ENCODE data around the gene CNTFR.

CNTFR gene

GRCh38 chr9:34572092-34572491 is 17.4 kb downstream of the CNTFR start:
- no peak for DNase-seq (ENCODE audit: low read depth)

DNA sequence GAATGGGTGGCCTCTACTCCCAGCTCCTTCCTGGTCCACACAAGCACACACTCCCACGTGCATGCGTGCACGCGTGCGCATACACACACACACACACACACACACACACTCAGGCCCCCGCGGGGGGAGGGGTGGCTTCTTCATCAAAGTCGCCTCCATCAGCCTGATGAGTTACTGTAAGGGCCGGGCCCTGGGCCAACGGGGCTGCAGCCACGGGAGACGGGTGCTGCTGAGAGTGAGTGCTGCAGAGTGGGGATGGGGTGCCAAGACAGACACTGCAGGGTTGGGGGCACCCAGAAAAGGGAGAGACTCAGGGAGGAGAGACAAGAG is 18.1 kb downstream of the CNTFR start:
- DNase-seq (ENCODE audit: low read depth): no peak

DNA sequence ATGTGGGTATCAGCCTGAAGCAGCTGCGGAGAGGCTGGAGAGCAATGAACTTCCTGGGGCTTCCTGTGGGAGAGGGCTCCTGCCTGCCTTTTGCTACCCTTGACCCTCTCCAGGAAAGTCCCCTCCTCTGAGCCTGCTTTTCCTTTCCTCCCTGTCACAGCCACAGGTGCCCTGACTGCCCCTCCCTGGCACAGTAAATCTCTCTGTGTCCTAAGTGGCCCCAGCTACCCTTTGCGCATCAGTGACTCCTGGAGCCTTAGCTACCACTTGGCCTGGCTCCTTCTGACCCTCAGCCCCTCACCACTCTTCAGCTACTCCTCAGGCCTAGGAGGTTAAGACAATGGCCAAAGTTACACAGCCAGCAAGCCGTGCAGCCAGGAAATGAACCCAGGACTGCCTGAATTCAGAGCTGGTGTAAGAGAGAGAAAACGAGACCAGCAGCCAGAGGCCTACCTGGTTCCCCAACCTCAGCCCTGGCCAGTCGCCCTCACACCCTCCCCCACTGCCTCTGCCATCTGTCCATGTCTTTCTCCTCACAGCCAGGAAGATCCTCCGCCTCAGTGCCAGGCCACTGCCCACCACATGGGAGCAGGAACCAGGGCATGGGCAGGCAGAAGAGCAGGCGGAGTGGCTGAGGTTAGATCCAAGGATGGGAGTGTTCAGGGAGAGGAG is 18.6 kb downstream of the CNTFR start:
- DNase-seq (ENCODE audit: low read depth): no peak

DNA sequence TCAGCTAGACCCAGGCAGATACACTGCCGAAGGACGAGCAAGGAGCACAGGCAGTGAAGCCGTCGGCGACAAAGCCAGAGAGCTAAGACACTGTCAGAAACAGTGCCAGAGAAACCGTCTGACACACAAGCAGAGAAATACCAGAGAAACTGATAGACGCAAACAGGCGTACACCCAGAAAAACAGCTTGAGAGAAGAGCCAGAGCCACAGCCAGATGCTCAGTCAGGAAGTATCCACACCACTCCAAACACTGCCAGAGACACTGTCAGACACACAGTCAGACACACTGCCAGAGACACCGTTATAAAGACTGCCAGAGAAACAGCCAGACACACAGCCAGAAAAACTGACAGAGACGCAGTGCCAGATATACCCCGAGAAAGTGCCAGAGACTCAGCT is 19.1 kb downstream of the CNTFR start:
- no peak for DNase-seq (ENCODE audit: low read depth)

- no peak for DNase-seq (ENCODE audit: low read depth)
These were observed 20.8 kb downstream of the CNTFR start for GRCh38 chr9:34568774-34569173.

DNA sequence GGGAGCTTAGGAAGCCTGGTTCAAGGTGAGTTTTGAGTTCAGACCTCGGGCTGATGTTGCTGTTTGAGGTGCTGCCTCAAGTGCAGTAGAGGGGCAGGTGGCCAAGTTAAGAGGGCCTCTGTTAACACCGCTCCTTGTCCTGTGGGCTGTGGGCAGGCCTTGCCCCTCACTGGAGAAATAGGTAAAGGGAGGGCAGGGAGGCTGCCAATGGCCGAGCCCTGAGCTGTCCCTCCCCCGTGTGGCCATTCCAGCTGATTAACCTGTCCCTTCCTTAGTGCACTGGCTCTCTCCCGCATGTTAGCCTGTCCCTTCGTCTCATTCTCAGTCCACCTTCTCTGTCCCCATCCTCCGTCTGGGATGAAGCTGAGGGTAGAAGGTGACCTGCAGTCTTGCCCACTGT is 21.4 kb downstream of the CNTFR start:
- no peak for DNase-seq (ENCODE audit: low read depth)

DNA sequence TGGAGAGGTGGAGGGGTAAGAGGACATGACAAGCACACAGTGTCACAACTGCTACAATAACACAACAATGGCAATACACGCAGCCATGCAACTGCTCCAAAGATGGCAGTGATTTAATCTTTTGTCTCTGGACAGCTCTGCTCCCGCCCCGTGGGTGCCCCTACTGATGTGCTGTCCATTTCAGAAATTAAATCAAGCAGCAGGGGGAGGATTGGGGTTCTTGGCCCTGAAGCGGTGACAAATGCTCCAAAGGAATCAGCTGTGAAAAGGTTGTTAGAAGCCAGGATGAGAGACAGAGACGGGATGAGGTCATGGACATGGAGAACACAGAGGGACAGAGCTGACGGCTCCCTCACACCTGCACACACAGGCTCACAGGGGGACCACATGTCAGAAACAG is 22.6 kb downstream of the CNTFR start:
- no peak for DNase-seq (ENCODE audit: low read depth)

DNA sequence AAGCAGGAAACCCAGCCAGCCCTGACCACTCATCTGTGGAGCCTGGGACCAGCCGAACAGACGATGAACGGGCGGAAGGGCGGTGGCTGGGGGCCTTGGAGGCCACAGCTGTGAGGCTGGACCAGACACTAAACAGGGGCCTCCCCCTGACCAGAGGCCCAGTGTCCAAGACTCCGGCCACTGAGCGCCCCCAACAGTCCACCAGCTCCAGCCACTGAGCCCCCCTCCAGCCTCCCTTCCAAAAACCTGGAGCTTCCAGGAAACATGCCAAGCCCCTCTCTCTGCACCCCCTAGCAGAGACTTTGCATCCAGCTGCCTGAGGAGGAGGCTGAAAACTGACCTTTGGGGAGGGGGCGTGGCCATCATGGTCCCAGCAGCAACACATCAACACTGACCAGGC is 23.2 kb downstream of the CNTFR start:
- no peak for DNase-seq (ENCODE audit: low read depth)

DNA sequence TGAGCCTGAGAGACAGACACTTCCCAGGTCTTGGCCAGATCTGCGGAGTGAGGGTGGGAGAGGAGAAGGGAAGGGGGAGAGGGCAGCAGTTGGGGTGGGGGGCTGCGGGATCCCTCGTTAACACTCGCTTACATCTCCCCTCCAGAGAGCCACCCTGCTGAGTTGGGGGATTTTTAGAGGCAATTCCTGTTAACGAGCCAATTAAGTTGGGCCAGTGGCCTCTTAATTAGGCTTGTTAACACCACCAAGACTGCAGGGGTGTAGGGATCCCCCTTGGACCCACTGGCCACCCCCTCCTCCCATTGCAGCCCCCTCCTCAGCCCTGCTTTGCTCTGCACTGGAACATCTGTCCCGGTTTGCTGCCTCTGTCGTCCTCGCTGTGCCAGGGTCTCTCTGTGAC is 23.7 kb downstream of the CNTFR start:
- DNase-seq (ENCODE audit: low read depth): no peak

- no peak for DNase-seq (ENCODE audit: low read depth)
These were observed 24.9 kb downstream of the CNTFR start for GRCh38 chr9:34564617-34565016.

DNA sequence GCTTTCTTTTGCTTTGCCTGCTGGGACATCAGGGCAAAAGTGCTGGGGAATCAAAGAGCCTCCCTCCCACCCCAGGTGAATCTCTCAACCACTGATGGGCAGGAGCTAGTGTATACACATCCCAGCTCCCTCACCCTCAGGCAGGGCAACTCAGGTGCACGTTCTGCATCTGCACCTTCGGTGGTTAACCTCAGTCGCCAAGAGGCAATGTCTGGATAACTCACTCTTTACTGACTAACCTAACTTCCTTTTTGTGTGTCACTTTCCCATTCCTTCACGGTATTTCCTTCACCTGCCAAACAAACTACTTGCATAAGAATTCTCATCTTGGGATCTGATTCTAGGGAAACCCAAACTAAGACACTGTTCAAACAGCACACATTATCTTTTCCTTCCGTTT is 26.3 kb downstream of the CNTFR start:
- no peak for DNase-seq (ENCODE audit: low read depth)

DNA sequence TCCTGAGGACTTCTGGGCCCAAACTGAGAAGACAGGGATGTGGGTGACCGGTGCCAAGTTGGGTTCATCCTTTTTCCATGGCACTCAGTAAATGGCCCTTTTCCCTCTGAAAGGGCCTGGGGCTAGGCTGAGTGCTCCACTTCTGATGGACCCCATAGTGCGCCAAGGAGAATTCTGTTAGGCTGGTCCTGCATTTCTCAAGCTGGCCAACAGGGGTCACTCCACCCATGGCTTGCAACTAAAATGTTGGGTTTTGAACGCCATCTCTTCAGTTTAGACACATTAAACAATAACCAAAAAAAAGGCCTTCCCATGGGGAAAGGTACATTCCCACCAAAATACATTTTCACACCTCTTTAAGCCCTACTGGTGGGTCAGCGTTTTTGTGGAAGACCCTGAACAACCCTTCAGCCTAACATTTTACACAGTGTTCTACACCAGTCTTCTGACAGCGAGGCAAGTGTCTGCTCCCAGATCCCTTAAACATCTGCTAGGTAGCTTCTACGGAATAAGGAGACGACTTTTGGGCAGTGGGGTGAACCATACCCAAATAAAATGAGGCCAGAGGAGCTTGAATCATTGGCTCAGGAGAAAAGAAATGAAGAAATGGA is 27.3 kb downstream of the CNTFR start:
- no peak for DNase-seq (ENCODE audit: low read depth)

- DNase-seq (ENCODE audit: low read depth): no peak
These were observed 28.8 kb downstream of the CNTFR start for GRCh38 chr9:34560599-34561214.

- peak; percentile 79 for DNase-seq (ENCODE audit: low read depth)
These were observed 29.7 kb downstream of the CNTFR start for GRCh38 chr9:34559624-34560455.

GRCh38 chr9:34558919-34559623 is 30.5 kb downstream of the CNTFR start:
- DNase-seq (ENCODE audit: low read depth): no peak

DNA sequence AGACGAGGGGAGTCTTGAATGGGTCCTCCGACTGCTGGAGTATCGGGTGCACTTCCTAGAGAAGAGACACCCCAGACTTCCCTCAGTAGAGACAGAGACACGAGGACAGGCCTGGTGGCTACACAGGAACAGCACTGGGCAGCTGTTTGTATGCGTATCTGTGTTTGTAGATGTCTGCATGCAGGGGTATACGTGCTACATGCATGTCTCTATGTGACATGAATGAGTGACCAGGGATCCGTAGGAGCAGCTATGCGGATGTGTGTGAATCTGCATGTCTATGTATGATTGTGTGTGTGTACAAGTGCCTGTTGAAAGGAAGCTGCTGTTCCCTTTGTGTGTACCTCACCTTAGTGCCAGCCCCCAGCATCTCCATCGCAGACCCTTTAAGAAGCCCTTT is 31.2 kb downstream of the CNTFR start:
- DNase-seq (ENCODE audit: low read depth): no peak

DNA sequence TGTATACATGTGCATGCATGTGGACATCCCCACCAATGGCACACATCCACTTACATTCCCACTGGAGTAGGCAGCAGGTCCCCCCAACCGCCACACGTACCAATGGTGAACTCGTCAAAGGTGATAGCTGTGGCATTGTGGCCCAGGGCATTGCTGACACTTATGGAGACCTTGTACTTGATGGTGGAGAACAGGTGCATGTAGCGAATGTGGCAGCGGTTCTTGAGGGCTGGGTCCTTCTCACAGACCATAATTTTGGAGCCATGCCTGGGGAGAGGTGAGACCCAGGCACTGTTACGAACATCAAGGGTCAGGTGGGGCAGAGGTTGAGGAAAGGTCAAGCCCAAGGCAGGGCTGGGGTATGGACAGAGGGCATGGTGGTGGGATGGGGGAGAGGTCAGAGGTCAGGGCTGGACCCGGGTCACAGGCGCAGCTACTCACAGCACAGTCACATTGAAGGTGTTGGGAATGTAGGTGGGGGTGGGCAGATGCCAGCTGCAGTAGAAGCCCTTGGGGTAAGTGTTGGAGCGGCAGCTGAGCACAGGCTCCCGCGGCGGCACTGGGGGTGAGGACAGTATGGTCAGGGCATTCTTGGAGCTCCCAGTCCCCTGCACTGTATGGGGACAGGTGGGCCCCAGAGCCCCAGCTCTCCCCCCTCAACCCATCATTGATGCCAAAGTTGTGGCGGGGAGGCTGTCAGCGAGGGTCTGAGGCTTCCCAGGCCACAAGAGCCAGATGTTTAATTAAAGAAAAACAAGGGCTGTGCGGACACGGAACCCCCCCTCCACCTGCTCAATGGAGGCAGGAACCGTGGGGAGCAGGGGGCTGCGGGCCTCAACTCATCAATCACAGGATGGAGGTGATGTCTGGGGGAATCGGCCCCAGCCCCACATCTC is 31.9 kb downstream of the CNTFR start:
- DNase-seq (ENCODE audit: low read depth): no peak

DNA sequence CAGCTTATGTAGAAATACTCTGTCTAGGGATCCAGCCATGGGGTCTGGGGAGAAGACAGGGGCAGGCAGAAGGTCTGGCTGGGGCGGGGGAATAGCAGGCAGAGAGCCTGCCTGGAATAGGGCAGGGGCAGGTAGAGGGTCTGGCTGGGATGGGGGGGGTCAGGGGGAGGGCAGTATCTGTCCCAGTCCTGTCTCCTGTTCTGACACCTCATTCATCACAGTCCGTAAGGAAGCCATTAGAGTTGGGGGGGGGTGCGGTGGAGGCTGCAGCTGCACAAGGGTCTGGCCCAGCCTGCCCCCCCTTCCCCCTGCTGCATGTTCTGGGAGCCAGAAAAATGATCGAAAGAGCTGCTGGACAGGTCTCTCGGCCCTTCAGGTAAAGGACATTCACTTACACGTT is 32.6 kb downstream of the CNTFR start:
- no peak for DNase-seq (ENCODE audit: low read depth)

DNA sequence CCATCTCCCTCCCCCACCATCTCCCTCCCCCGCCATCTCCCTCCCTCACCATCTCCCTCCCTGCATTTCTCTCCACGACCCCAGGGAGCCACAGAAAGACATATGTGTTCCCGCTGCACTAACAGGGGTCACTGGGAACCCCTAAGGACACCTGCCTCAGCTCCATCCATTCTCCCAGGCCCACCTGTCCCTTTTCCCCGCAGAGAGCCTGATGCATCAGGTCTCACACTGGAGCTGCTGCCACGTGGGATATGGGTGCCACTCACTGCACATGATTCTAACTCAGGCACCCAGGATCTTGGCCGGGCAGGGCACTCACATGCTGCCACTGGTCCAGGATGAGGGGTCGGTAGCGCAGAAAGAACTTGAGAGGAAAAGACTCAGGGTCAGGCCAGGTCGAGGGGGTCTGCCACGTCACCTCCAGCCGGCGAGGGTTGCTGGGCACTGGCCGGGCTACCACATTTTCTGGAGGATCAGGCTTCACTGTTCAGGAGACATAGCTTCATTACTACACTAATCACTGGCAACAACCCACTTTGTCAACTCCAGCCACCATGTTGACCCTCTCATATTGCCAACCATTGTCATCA is 33.5 kb downstream of the CNTFR start:
- no peak for DNase-seq (ENCODE audit: low read depth)

DNA sequence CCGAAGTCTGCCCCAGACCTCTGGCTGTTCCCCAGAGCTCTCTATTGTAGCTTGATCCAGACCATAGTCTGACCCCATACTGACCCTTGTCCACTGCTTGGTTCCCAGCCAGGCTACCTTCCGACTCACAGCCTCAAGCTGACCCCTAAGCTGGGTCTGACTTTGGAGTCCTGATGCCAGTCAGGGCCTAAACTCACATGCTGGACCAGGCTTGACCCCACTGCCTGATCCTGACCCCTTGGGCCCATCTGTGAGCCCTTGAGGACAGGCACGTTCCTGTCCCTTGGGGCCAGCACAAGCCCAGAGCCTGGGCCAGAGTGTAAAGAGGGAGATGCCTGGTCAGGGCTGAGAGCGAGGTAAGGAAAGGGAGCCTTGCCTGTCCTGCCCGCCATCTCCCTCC is 34.0 kb downstream of the CNTFR start:
- DNase-seq (ENCODE audit: low read depth): no peak

- DNase-seq (ENCODE audit: low read depth): peak; percentile 28
These were observed 34.5 kb downstream of the CNTFR start for GRCh38 chr9:34555002-34555348.
